Caco-2 (cell line): ENCODE measurements around the gene ARHGAP15. TPM values are rescaled to one million over a fixed set of nuclear protein-coding genes. Genes with fewer than 3 reads are reported as not detected.

Experiments
- BruUV-seq: library from RNA; stranded (reverse); fragments of 400-500 nt; replicated peaks from 2 replicates; lab custom pipeline; 2021; lab: Mats Ljungman, UMichigan
- CTCF ChIA-PET: fragments of 300-600 bp; sonication (Branson Sonifier 250); formaldehyde crosslinking; loops from one replicate; lab custom pipeline; 2022; ENCODE audit warnings: antibody characterized with exemption; lab: Charles Lee
- POLR2A ChIA-PET: fragments of 300-600 bp; sonication (Branson Sonifier 250); formaldehyde crosslinking; loops from one replicate; lab custom pipeline; 2022; ENCODE audit warnings: antibody characterized with exemption; lab: Charles Lee
- DNase-seq, 2 experiments: peaks; one replicate each; pipeline versions ENCODE4 v3.0.0 to v3.0.0-alpha.2; 2020 to 2022
- H3K27me3 ChIP-seq: replicated peaks from 2 replicates; pipeline ENCODE4 v1.6.0; 2011; ENCODE audit warnings: low read length; ENCODE audit not compliant: control insufficient read depth, insufficient read depth
- H3K36me3 ChIP-seq: 2 replicates; pipeline ENCODE4 v1.5.1; 2011; ENCODE audit warnings: low read length; ENCODE audit not compliant: control insufficient read depth, insufficient read depth
- H3K4me1 ChIP-seq: fragments of 250-450 bp; sonication (Bioruptor Pico); 2 replicates; pipeline ENCODE4 v1.5.1; 2020; ENCODE audit warnings: mild to moderate bottlenecking
- H3K4me3 ChIP-seq: 2 replicates; pipeline ENCODE4 v1.5.1; 2011; ENCODE audit warnings: low read depth, mild to moderate bottlenecking, control low read depth, low read length
- H3K9me3 ChIP-seq: fragments of 250-450 bp; sonication (Bioruptor Pico); 2 replicates; pipeline ENCODE4 v1.5.1; 2020; ENCODE audit warnings: mild to moderate bottlenecking, moderate library complexity
- H3K27ac Mint-ChIP-seq: one replicate; pipeline ENCODE4 v1.8.0; 2022; ENCODE audit warnings: mixed read lengths; ENCODE audit not compliant: unreplicated experiment
- H3K27me3 Mint-ChIP-seq: one replicate; pipeline ENCODE4 v1.8.0; 2022; ENCODE audit warnings: mixed read lengths; ENCODE audit not compliant: insufficient read depth, unreplicated experiment
- H3K36me3 Mint-ChIP-seq: one replicate; pipeline ENCODE4 v1.8.0; 2022; ENCODE audit warnings: mild to moderate bottlenecking, mixed read lengths; ENCODE audit not compliant: insufficient read depth, unreplicated experiment
- H3K4me1 Mint-ChIP-seq: one replicate; pipeline ENCODE4 v1.8.0; 2022; ENCODE audit warnings: low read depth, mixed read lengths; ENCODE audit not compliant: unreplicated experiment
- H3K4me3 Mint-ChIP-seq: one replicate; pipeline ENCODE4 v1.8.0; 2022; ENCODE audit warnings: mild to moderate bottlenecking, moderate library complexity, mixed read lengths; ENCODE audit not compliant: unreplicated experiment
- H3K9me3 Mint-ChIP-seq: one replicate; pipeline ENCODE4 v1.8.0; 2022; ENCODE audit warnings: mixed read lengths; ENCODE audit not compliant: unreplicated experiment
- CTCF ChIP-seq, 2 experiments: fragments of 200-600 bp in 1 of 2; IDR thresholded peaks; 1 replicate in 1 of 2; 2 replicates in 1 of 2; pipeline versions ENCODE4 v1.5.1 to v1.8.0; 2011 to 2022; ENCODE audit warnings: antibody characterized with exemption in 1 of 2, control low read depth in 1 of 2, inconsistent platforms in 1 of 2, low read depth in 1 of 2, low read length in 1 of 2, mild to moderate bottlenecking in 1 of 2, moderate library complexity in 1 of 2; ENCODE audit not compliant: insufficient read depth in 1 of 2, severe bottlenecking in 1 of 2, unreplicated experiment in 1 of 2
- intact Hi-C: fragments of 100-400 bp; cut with micrococcal nuclease; formaldehyde crosslinking; loops from one replicate; pipeline ENCODE4 v1.10.0; 2022; ENCODE audit not compliant: unreplicated experiment
- total RNA-seq: library from RNA; stranded (reverse); gene quantifications from 2 replicates; pipeline ENCODE4 v1.2.3, GENCODE V29; 2022

The ARHGAP15 gene
- total RNA-seq, 1 experiment from 2014 or later, result not detected

DNA sequence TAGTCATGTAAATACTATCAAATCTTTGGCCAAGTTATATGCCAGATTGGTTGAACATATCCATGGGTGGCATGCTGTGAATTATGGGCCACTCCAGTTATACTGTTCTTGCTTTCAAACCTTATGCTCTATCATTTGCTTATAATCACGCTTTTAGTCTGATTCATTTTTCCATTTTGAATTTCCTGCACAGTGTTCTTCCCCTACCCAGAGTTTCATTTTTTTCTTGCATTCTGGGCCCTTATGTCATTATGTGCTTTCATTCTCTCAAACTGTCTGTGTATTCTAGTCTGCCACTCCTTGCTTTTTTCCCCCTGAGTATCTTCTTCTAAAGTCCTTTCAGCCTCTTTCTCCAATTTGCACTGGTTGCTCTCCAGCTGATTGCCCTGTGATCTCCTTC, 364.1 kb downstream of the ARHGAP15 start:
- no peaks in the 10 kb centered on the region for H3K9me3 ChIP-seq

GRCh38 chr2:143497726-143498125, 368.5 kb downstream of the ARHGAP15 start:
- intact Hi-C loops, result no loop called here
- no peaks in the 10 kb centered on the region for H3K4me1 Mint-ChIP-seq

More for the DNA sequence above, 364.1 kb downstream of the ARHGAP15 start:
- Histone ChIP-seq H3K27me3 (no peaks in the 10 kb centered on the region), H3K4me3 (no peak overlapping the region), H3K4me1 (no peaks in the 10 kb centered on the region), H3K36me3 (no peaks in the 10 kb centered on the region)
- Mint-ChIP-seq H3K27ac (no peak overlapping the region), H3K4me1 (no peaks in the 10 kb centered on the region), H3K4me3 (no peak overlapping the region), H3K27me3 (peaks cover 5% of the 10 kb centered on the region), H3K9me3 (peaks cover 9% of the 10 kb centered on the region), H3K36me3 (no peaks in the 10 kb centered on the region)
- no peak for TF ChIP-seq CTCF (IDR thresholded peaks at IDR 0.05; ENCODE audit: insufficient read depth in 1 of 2, low read depth in 1 of 2, low read length in 1 of 2, severe bottlenecking in 1 of 2, unreplicated experiment in 1 of 2)
- POLR2A ChIA-PET, result no interaction called here
- intact Hi-C loops, result no loop called here
- CTCF ChIA-PET, result no interaction called here
- no TSS peak for BruUV-seq
- DNase-seq, result no peak

GRCh38 chr2:143498496-143498895, 369.3 kb downstream of the ARHGAP15 start:
- no peak for DNase-seq
- intact Hi-C loops, result no loop called here
- Histone ChIP-seq H3K4me1 (no peaks in the 10 kb centered on the region), H3K36me3 (no peaks in the 10 kb centered on the region), H3K27me3 (no peaks in the 10 kb centered on the region), H3K4me3 (no peak overlapping the region), H3K9me3 (no peaks in the 10 kb centered on the region)
- CTCF ChIA-PET, result no interaction called here
- peaks cover 7% of the 10 kb centered on the region for H3K27me3 Mint-ChIP-seq
- no peaks in the 10 kb centered on the region for H3K36me3 Mint-ChIP-seq
- no peak for TF ChIP-seq CTCF (IDR thresholded peaks at IDR 0.05; ENCODE audit: insufficient read depth in 1 of 2, low read depth in 1 of 2, low read length in 1 of 2, severe bottlenecking in 1 of 2, unreplicated experiment in 1 of 2)
- POLR2A ChIA-PET, result no interaction called here
- H3K4me3 Mint-ChIP-seq, result no peak overlapping the region
- no peak overlapping the region for H3K27ac Mint-ChIP-seq
- BruUV-seq, result no TSS peak
- no peaks in the 10 kb centered on the region for H3K4me1 Mint-ChIP-seq
- peaks cover 9% of the 10 kb centered on the region for H3K9me3 Mint-ChIP-seq

More at GRCh38 chr2:143497726-143498125, 368.5 kb downstream of the ARHGAP15 start:
- no peaks in the 10 kb centered on the region for H3K36me3 Mint-ChIP-seq
- Histone ChIP-seq H3K4me3 (no peak overlapping the region), H3K9me3 (no peaks in the 10 kb centered on the region), H3K27me3 (no peaks in the 10 kb centered on the region), H3K4me1 (no peaks in the 10 kb centered on the region), H3K36me3 (no peaks in the 10 kb centered on the region)
- H3K9me3 Mint-ChIP-seq, result peaks cover 9% of the 10 kb centered on the region
- peaks cover 8% of the 10 kb centered on the region for H3K27me3 Mint-ChIP-seq
- no peak for DNase-seq
- ChIA-PET POLR2A (no interaction called here), CTCF (no interaction called here)
- no peak overlapping the region for H3K4me3 Mint-ChIP-seq
- H3K27ac Mint-ChIP-seq, result no peak overlapping the region
- no TSS peak for BruUV-seq
- no peak for TF ChIP-seq CTCF (IDR thresholded peaks at IDR 0.05; ENCODE audit: insufficient read depth in 1 of 2, low read depth in 1 of 2, low read length in 1 of 2, severe bottlenecking in 1 of 2, unreplicated experiment in 1 of 2)
